ENCODE measurements around the gene SHB.
"Not testable (repeated sequence)": the region's sequence is repeated elsewhere in the genome, so short reads cannot be mapped to it uniquely, and the experiment has no call there.

The SHB gene

GRCh38 chr9:38063363-38063707, 5.7 kb downstream of the SHB start:
- DNase-seq (ENCODE audit: low read depth, low spot score): no peak

- DNase-seq (ENCODE audit: low read depth, low spot score): no peak
These were observed 6.3 kb downstream of the SHB start for GRCh38 chr9:38062498-38063362.

- no peak for DNase-seq (ENCODE audit: low read depth, low spot score)
These were observed 6.9 kb downstream of the SHB start for GRCh38 chr9:38062106-38062497.

- DNase-seq (ENCODE audit: low read depth, low spot score): no peak
These were observed 7.6 kb downstream of the SHB start for GRCh38 chr9:38061326-38061977.

- no peak for DNase-seq (ENCODE audit: low read depth, low spot score)
These were observed 8.3 kb downstream of the SHB start for GRCh38 chr9:38060681-38061080.

- DNase-seq (ENCODE audit: low read depth, low spot score): no peak
These were observed 9.6 kb downstream of the SHB start for GRCh38 chr9:38059233-38059936.

- DNase-seq (ENCODE audit: low read depth, low spot score): no peak
These were observed 10.4 kb downstream of the SHB start for GRCh38 chr9:38058452-38059232.

GRCh38 chr9:38057416-38058195, 11.4 kb downstream of the SHB start:
- no peak for DNase-seq (ENCODE audit: low read depth, low spot score)

GRCh38 chr9:38054653-38055052, 14.4 kb downstream of the SHB start:
- no peak for DNase-seq (ENCODE audit: low read depth, low spot score)

GRCh38 chr9:38053697-38054461, 15.1 kb downstream of the SHB start:
- no peak for DNase-seq (ENCODE audit: low read depth, low spot score)

GRCh38 chr9:38051780-38052546, 17.1 kb downstream of the SHB start:
- DNase-seq (ENCODE audit: low read depth, low spot score): no peak

- DNase-seq (ENCODE audit: low read depth, low spot score): no peak
These were observed 20.6 kb downstream of the SHB start for GRCh38 chr9:38048316-38048969.

- DNase-seq (ENCODE audit: low read depth, low spot score): no peak
These were observed 21.5 kb downstream of the SHB start for GRCh38 chr9:38047301-38048251.

- DNase-seq (ENCODE audit: low read depth, low spot score): no peak
These were observed 22.2 kb downstream of the SHB start for GRCh38 chr9:38046661-38047300.

GRCh38 chr9:38045939-38046338, 23.1 kb downstream of the SHB start:
- DNase-seq (ENCODE audit: low read depth, low spot score): not testable (repeated sequence)

GRCh38 chr9:38044706-38045105, 24.3 kb downstream of the SHB start:
- DNase-seq (ENCODE audit: low read depth, low spot score): no peak

- DNase-seq (ENCODE audit: low read depth, low spot score): no peak
These were observed 24.9 kb downstream of the SHB start for GRCh38 chr9:38043931-38044623.
